DMS114 treated with DMSO at 0.1 percent for 48 hours (cell line): ENCODE data around the gene LCE1D.

Experiments used
- DNase-seq: peaks from one replicate; lab custom pipeline; 2025; ENCODE audit not compliant: unreplicated experiment; lab: John Stamatoyannopoulos, UW

Gene LCE1D

GRCh38 chr1:152796421-152796820 lies at the start of gene LCE1D:
LCE1D (plus strand) TSS chr1:152796721; CDS start chr1:152797795, 1,074 bp downstream.
- no peak for DNase-seq

GRCh38 chr1:152747831-152748230 lies 48.7 kb upstream of the LCE1D start:
- no peak for DNase-seq

GRCh38 chr1:152752225-152752624 lies 44.3 kb upstream of the LCE1D start:
- DNase-seq, result no peak

GRCh38 chr1:152753586-152753985 lies 42.9 kb upstream of the LCE1D start:
- DNase-seq, result no peak

GRCh38 chr1:152756872-152757271 lies 39.6 kb upstream of the LCE1D start:
- no peak for DNase-seq

GRCh38 chr1:152757747-152758146 lies 38.8 kb upstream of the LCE1D start, which contains the start of gene KPRP:
KPRP (plus strand) TSS chr1:152758025; CDS start chr1:152759589, 1,564 bp downstream.
- no peak for DNase-seq

- DNase-seq, result no peak
Measured at GRCh38 chr1:152758636-152759035, 37.9 kb upstream of the LCE1D start.

GRCh38 chr1:152759453-152760173 lies 36.9 kb upstream of the LCE1D start:
- no peak for DNase-seq

GRCh38 chr1:152760551-152761190 lies 35.9 kb upstream of the LCE1D start:
- DNase-seq, result no peak

GRCh38 chr1:152761609-152762213 lies 34.8 kb upstream of the LCE1D start:
- no peak for DNase-seq

GRCh38 chr1:152768847-152769533 lies 27.5 kb upstream of the LCE1D start:
- no peak for DNase-seq

GRCh38 chr1:152770411-152770810 lies 26.1 kb upstream of the LCE1D start:
- DNase-seq, result no peak

- DNase-seq, result no peak
Measured at GRCh38 chr1:152774875-152775274, 21.6 kb upstream of the LCE1D start, which contains the start of gene LCE1F. LCE1F (plus strand) TSS chr1:152775140; CDS start chr1:152776372, 1,232 bp downstream.

GRCh38 chr1:152776361-152776760 lies 20.2 kb upstream of the LCE1D start:
- DNase-seq, result no peak

- no peak for DNase-seq
Measured at GRCh38 chr1:152777510-152778137, 18.9 kb upstream of the LCE1D start.

GRCh38 chr1:152783095-152783494 lies 13.4 kb upstream of the LCE1D start:
- no peak for DNase-seq

- DNase-seq, result no peak
Measured at GRCh38 chr1:152786077-152786476, 10.4 kb upstream of the LCE1D start, which contains the start of gene LCE1E. LCE1E (plus strand) TSS chr1:152786257; CDS start chr1:152787300, 1,043 bp downstream.

- no peak for DNase-seq
Measured at GRCh38 chr1:152795686-152796085, 835 bp upstream of the LCE1D start.

GRCh38 chr1:152801333-152801732 lies 4.8 kb downstream of the LCE1D start:
- DNase-seq, result no peak

- DNase-seq, result no peak
Measured at GRCh38 chr1:152806576-152806975, 10.1 kb downstream of the LCE1D start, which contains the start of gene LCE1C. LCE1C (minus strand) TSS chr1:152806651; CDS start chr1:152805478, 1,173 bp downstream.

GRCh38 chr1:152811050-152811449 lies 14.5 kb downstream of the LCE1D start:
- no peak for DNase-seq
